ENCODE data around the gene PAFAH1B1.
"Not testable (repeated sequence)": the region's sequence is repeated elsewhere in the genome, so short reads cannot be mapped to it uniquely, and the experiment has no call there.

PAFAH1B1 gene

GRCh38 chr17:2635241-2635640, 41.8 kb downstream of the PAFAH1B1 start:
- H3K4me1 Mint-ChIP-seq (ENCODE audit: low read depth), result peaks cover 19% of the 10 kb centered on the region
- H3K27ac Mint-ChIP-seq, result no peak overlapping the region
- no peak overlapping the region for H3K4me3 Mint-ChIP-seq
- H3K27me3 Mint-ChIP-seq (ENCODE audit: low read depth), result no peaks in the 10 kb centered on the region
- peaks cover 24% of the 10 kb centered on the region for H3K36me3 Mint-ChIP-seq (ENCODE audit: low read depth)
- no peak for DNase-seq (ENCODE audit: low spot score)
- no peaks in the 10 kb centered on the region for H3K9me3 Mint-ChIP-seq

- H3K36me3 Mint-ChIP-seq (ENCODE audit: low read depth), result peaks cover 29% of the 10 kb centered on the region
- peaks cover 17% of the 10 kb centered on the region for H3K4me1 Mint-ChIP-seq (ENCODE audit: low read depth)
Observed at GRCh38 chr17:2635675-2636074, 42.2 kb downstream of the PAFAH1B1 start.

DNA sequence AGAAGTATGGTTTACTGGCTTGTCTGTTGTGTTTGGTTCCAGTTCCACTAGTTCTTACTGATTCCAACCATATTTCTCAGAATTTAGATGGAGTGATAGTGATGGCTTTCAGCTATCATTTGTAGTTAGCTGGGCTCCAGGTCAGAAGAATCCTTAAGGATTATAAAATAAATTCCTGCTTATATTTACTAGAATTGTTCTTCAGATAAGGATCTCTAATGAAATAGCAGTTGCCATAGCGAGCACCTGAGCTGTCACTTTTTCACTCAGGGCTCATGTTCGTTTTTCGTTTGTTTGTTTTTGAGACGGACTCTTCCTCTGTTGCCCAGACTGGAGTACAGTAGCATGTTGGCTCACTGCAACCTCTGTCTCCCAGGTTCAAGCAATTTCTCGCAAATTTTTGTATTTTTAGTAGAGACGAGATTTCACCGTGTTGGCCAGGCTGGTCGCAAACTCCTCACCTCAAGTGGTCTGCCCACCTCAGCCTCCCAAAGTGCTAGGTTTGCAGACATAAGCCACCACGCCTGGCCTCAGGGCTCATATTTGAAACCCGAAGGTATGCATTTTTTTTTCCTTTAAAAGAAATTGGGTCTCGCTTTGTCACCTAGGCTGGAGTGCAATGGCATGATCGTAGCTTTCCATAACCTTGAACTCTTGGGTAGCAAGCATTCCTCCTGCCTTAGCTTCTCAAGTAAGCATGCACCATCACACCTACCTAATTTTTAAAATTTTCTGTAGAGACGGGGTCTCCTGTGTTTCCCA, 42.9 kb downstream of the PAFAH1B1 start:
- no peak for DNase-seq (ENCODE audit: low spot score)
- Mint-ChIP-seq H3K4me1 (ENCODE audit: low read depth) (peaks cover 15% of the 10 kb centered on the region), H3K27me3 (ENCODE audit: low read depth) (no peaks in the 10 kb centered on the region), H3K27ac (no peak overlapping the region), H3K4me3 (no peak overlapping the region), H3K9me3 (no peaks in the 10 kb centered on the region), H3K36me3 (ENCODE audit: low read depth) (peaks cover 33% of the 10 kb centered on the region)

More at GRCh38 chr17:2635675-2636074, 42.2 kb downstream of the PAFAH1B1 start:
- H3K27me3 Mint-ChIP-seq (ENCODE audit: low read depth), result no peaks in the 10 kb centered on the region
- H3K27ac Mint-ChIP-seq, result no peak overlapping the region
- no peak overlapping the region for H3K4me3 Mint-ChIP-seq
- no peak for DNase-seq (ENCODE audit: low spot score)
- H3K9me3 Mint-ChIP-seq, result no peaks in the 10 kb centered on the region

DNA sequence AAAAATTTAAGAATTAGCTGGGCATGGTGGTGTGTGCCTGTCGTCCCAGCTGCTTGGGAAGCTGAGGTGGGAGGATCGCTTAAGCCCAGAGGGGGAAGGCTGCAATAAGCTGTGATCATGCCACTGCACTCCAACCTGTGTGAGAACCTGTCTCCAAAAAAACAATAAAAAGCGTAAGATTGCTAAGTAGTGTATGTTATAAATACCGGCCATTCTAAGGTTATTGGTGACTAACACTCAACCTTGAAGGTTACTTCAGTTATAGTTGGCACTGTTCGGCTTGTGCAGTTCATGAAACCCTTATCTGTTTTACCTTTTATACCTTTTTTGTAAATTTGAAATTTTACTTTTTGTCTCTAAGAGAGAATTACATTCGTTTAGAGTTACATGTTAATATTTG, 44.0 kb downstream of the PAFAH1B1 start:
- DNase-seq (ENCODE audit: low spot score), result no peak
- no peaks in the 10 kb centered on the region for H3K9me3 Mint-ChIP-seq
- peaks cover 41% of the 10 kb centered on the region for H3K36me3 Mint-ChIP-seq (ENCODE audit: low read depth)
- no peak overlapping the region for H3K4me3 Mint-ChIP-seq
- H3K4me1 Mint-ChIP-seq (ENCODE audit: low read depth), result peaks cover 12% of the 10 kb centered on the region
- H3K27ac Mint-ChIP-seq, result no peak overlapping the region
- no peaks in the 10 kb centered on the region for H3K27me3 Mint-ChIP-seq (ENCODE audit: low read depth)

GRCh38 chr17:2644971-2645370, 51.5 kb downstream of the PAFAH1B1 start:
- H3K36me3 Mint-ChIP-seq (ENCODE audit: low read depth), result peaks cover 43% of the 10 kb centered on the region
- H3K4me1 Mint-ChIP-seq (ENCODE audit: low read depth), result peaks cover 2% of the 10 kb centered on the region
- H3K9me3 Mint-ChIP-seq, result no peaks in the 10 kb centered on the region
- H3K27me3 Mint-ChIP-seq (ENCODE audit: low read depth), result no peaks in the 10 kb centered on the region
- DNase-seq (ENCODE audit: low spot score), result no peak
- H3K27ac Mint-ChIP-seq, result no peak overlapping the region
- no peak overlapping the region for H3K4me3 Mint-ChIP-seq

- H3K36me3 Mint-ChIP-seq (ENCODE audit: low read depth), result peaks cover 39% of the 10 kb centered on the region
- no peak overlapping the region for H3K27ac Mint-ChIP-seq
- no peak overlapping the region for H3K4me3 Mint-ChIP-seq
Observed at GRCh38 chr17:2647957-2648356, 54.5 kb downstream of the PAFAH1B1 start.

DNA sequence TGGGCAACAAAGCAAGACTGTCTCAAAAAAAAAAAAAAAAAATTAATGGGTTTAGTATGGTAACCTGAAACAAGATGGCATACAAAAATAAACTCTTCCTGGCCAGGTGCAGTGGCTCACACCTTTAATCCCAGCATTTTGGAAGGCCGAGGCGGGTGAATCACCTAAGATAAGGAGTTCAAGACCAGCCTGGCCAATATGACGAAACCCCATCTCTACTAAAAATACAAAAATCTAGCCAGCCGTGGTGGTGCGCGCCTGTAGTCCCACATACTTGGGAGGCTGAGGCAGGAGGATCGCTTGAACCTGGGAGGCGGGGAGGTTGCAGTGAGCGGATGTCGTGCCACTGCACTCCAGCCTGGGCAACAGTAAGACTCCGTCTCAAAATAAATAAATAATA, 55.7 kb downstream of the PAFAH1B1 start:
- Mint-ChIP-seq H3K4me1 (ENCODE audit: low read depth) (peaks cover 2% of the 10 kb centered on the region), H3K9me3 (no peaks in the 10 kb centered on the region), H3K4me3 (no peak overlapping the region), H3K27me3 (ENCODE audit: low read depth) (no peaks in the 10 kb centered on the region), H3K27ac (no peak overlapping the region), H3K36me3 (ENCODE audit: low read depth) (peaks cover 34% of the 10 kb centered on the region)
- no peak for DNase-seq (ENCODE audit: low spot score)

More at GRCh38 chr17:2647957-2648356, 54.5 kb downstream of the PAFAH1B1 start:
- no peak for DNase-seq (ENCODE audit: low spot score)
- Mint-ChIP-seq H3K27me3 (ENCODE audit: low read depth) (no peaks in the 10 kb centered on the region), H3K9me3 (no peaks in the 10 kb centered on the region), H3K4me1 (ENCODE audit: low read depth) (peaks cover 2% of the 10 kb centered on the region)

DNA sequence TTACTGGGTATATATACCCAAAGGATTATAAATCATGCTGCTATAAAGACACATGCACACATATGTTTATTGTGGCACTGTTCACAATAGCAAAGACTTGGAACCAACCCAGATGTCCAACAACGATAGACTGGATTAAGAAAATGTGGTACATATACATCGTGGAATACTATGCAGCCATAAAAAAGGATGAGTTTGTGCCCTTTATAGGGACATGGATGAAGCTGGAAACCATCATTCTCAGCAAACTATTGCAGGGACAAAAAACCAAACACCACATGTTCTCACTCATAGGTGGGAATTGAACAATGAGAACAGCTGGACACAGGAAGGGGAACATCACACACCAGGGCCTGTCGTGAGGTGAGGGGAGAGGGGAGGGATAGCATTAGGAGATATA, 59.5 kb downstream of the PAFAH1B1 start:
- peaks cover 30% of the 10 kb centered on the region for H3K36me3 Mint-ChIP-seq (ENCODE audit: low read depth)
- H3K27ac Mint-ChIP-seq; H3K4me1 Mint-ChIP-seq (ENCODE audit: low read depth); H3K27me3 Mint-ChIP-seq (ENCODE audit: low read depth); DNase-seq (ENCODE audit: low spot score); H3K9me3 Mint-ChIP-seq; H3K4me3 Mint-ChIP-seq: not testable (repeated sequence)

DNA sequence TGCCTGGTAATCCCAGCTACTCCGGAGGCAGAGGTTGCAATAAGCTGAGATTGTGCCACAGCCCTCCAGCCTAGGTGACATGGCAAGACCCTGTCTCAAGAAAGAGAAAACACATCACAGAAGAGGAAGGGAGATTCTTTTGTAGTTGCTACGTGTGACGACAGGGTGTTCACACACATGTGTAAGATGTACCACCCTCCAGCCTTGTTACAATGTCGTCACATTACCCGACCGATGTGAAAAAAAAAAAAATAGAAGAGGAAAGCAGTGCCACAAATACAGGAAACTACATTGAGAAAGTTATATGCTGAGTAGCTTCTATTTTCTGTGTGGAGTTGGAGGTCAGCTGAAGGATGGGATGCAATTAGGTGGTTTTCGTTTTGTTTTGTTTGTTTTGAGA, 62.1 kb downstream of the PAFAH1B1 start:
- no peak overlapping the region for H3K4me3 Mint-ChIP-seq
- no peaks in the 10 kb centered on the region for H3K27me3 Mint-ChIP-seq (ENCODE audit: low read depth)
- peaks cover 3% of the 10 kb centered on the region for H3K9me3 Mint-ChIP-seq
- peaks cover 5% of the 10 kb centered on the region for H3K4me1 Mint-ChIP-seq (ENCODE audit: low read depth)
- no peak for DNase-seq (ENCODE audit: low spot score)
- no peak overlapping the region for H3K27ac Mint-ChIP-seq
- peaks cover 31% of the 10 kb centered on the region for H3K36me3 Mint-ChIP-seq (ENCODE audit: low read depth)

- peaks cover 32% of the 10 kb centered on the region for H3K36me3 Mint-ChIP-seq (ENCODE audit: low read depth)
- no peak overlapping the region for H3K27ac Mint-ChIP-seq
- no peaks in the 10 kb centered on the region for H3K27me3 Mint-ChIP-seq (ENCODE audit: low read depth)
- H3K4me3 Mint-ChIP-seq, result no peak overlapping the region
- peaks cover 11% of the 10 kb centered on the region for H3K4me1 Mint-ChIP-seq (ENCODE audit: low read depth)
- DNase-seq (ENCODE audit: low spot score), result no peak
- peaks cover 4% of the 10 kb centered on the region for H3K9me3 Mint-ChIP-seq
Observed at GRCh38 chr17:2656283-2656682, 62.8 kb downstream of the PAFAH1B1 start.

GRCh38 chr17:2659337-2659736, 65.9 kb downstream of the PAFAH1B1 start:
- not testable (repeated sequence) for H3K27ac Mint-ChIP-seq; H3K9me3 Mint-ChIP-seq; DNase-seq (ENCODE audit: low spot score); H3K27me3 Mint-ChIP-seq (ENCODE audit: low read depth); H3K4me3 Mint-ChIP-seq
- H3K4me1 Mint-ChIP-seq (ENCODE audit: low read depth), result peaks cover 14% of the 10 kb centered on the region
- H3K36me3 Mint-ChIP-seq (ENCODE audit: low read depth), result peaks cover 21% of the 10 kb centered on the region

DNA sequence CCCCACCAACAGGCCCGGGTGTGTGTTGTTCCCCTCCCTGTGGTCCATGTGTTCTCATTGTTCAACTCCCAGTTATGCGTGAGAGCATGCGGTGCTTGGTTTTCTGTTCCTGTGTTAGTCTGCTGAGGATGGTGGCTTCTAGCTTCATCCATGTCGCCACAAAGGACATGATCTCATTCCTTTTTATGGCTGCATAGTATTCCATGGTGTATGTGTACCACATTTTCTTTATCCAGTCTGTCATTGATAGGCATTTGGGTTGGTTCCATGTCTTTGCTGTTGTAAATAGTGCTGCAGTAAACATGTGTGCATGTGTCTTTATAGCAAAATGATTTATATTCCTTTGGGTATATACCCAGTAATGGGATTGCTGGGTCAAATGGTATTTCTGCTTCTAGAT, 67.0 kb downstream of the PAFAH1B1 start:
- not testable (repeated sequence) for H3K27me3 Mint-ChIP-seq (ENCODE audit: low read depth)

GRCh38 chr17:2672026-2672425, 78.6 kb downstream of the PAFAH1B1 start:
- H3K36me3 Mint-ChIP-seq (ENCODE audit: low read depth), result peaks cover 56% of the 10 kb centered on the region
- no peaks in the 10 kb centered on the region for H3K9me3 Mint-ChIP-seq
- H3K27ac Mint-ChIP-seq, result no peak overlapping the region
- no peaks in the 10 kb centered on the region for H3K27me3 Mint-ChIP-seq (ENCODE audit: low read depth)
- no peaks in the 10 kb centered on the region for H3K4me1 Mint-ChIP-seq (ENCODE audit: low read depth)
- no peak for DNase-seq (ENCODE audit: low spot score)
- H3K4me3 Mint-ChIP-seq, result no peak overlapping the region

More for the DNA sequence above, 67.0 kb downstream of the PAFAH1B1 start:
- Mint-ChIP-seq H3K4me1 (ENCODE audit: low read depth) (peaks cover 14% of the 10 kb centered on the region), H3K36me3 (ENCODE audit: low read depth) (peaks cover 20% of the 10 kb centered on the region)
- H3K9me3 Mint-ChIP-seq; DNase-seq (ENCODE audit: low spot score); H3K27ac Mint-ChIP-seq; H3K4me3 Mint-ChIP-seq: not testable (repeated sequence)

DNA sequence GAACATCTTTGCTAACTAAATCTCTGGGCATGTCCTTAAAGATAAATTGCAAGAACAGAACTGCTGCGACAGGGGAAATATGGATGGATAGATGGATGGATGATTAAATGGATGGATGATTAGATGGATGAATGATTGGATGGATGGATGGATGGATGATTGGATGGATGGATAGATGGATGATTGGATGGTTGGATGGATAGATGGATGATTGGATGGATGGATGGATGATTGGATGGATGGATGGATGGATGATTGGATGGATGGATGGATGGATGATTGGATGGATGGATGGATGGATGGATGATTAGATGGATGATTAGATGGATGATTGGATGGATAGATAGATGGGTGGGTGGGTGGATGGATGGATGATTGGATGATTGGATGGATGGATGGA, 85.8 kb downstream of the PAFAH1B1 start:
- H3K4me3 Mint-ChIP-seq; DNase-seq (ENCODE audit: low spot score); H3K9me3 Mint-ChIP-seq; H3K4me1 Mint-ChIP-seq (ENCODE audit: low read depth); H3K27me3 Mint-ChIP-seq (ENCODE audit: low read depth): not testable (repeated sequence)
- peaks cover 52% of the 10 kb centered on the region for H3K36me3 Mint-ChIP-seq (ENCODE audit: low read depth)
- H3K27ac Mint-ChIP-seq, result peak overlapping the region; percentile 29

DNA sequence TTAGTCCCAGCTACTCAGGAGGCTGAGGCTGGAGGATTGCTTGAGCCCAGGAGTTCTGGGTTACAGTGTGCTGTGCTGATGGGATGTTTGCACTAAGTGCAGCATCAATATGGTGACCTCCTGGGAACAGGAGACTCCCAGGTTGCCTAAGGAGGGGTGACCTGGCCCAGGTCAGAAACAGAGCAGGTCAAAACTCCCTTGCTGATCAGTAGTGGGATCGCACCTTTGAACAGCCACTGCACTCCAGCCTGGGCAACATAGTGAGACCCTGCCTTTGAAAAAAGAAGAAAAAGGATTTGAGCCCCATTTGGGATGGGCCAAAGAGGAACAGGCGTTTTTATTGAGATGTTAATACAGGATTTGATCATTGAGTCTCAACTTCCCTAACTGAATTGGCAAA, 87.5 kb downstream of the PAFAH1B1 start:
- Mint-ChIP-seq H3K4me3 (no peak overlapping the region), H3K4me1 (ENCODE audit: low read depth) (no peaks in the 10 kb centered on the region), H3K27ac (no peak overlapping the region), H3K36me3 (ENCODE audit: low read depth) (peaks cover 48% of the 10 kb centered on the region), H3K9me3 (no peaks in the 10 kb centered on the region), H3K27me3 (ENCODE audit: low read depth) (no peaks in the 10 kb centered on the region)
- DNase-seq (ENCODE audit: low spot score), result no peak
